OCI-LY1 (cell line): ENCODE results near the gene SEPHS1.
"Not testable (repeated sequence)": the region's sequence is repeated elsewhere in the genome, so short reads cannot be mapped to it uniquely, and the experiment has no call there.

Experiments used
- H2AFZ ChIP-seq: fragments of 200-600 bp; sonication (generic), shearing (Covaris generic); 2 replicates; pipeline ENCODE4 v1.6.0; 2014; ENCODE audit warnings: antibody characterized with exemption, mild to moderate bottlenecking, low read length
- H3F3A ChIP-seq: fragments of 200-600 bp; sonication (generic), shearing (Covaris generic); 2 replicates; pipeline ENCODE4 v1.6.0; 2014; ENCODE audit warnings: mild to moderate bottlenecking, antibody characterized with exemption, low read length, moderate library complexity; ENCODE audit not compliant: insufficient read depth
- H3K27ac ChIP-seq: fragments of 200-600 bp; sonication (generic); 2 replicates; pipeline ENCODE4 v1.5.1; 2014; ENCODE audit warnings: low read length, mixed run types, mild to moderate bottlenecking, low read depth; ENCODE audit not compliant: poor library complexity, severe bottlenecking
- H3K27me3 ChIP-seq: fragments of 200-600 bp; sonication (generic); 2 replicates; pipeline ENCODE4 v1.6.0; 2014; ENCODE audit warnings: antibody characterized with exemption, mild to moderate bottlenecking, low read length, moderate library complexity; ENCODE audit not compliant: insufficient read depth
- H3K36me3 ChIP-seq: fragments of 200-600 bp; sonication (generic); 2 replicates; pipeline ENCODE4 v1.6.1; 2014; ENCODE audit warnings: mild to moderate bottlenecking, antibody characterized with exemption, low read length, moderate library complexity, mixed read lengths; ENCODE audit not compliant: insufficient read depth
- H3K4me1 ChIP-seq: fragments of 200-600 bp; sonication (generic); 2 replicates; pipeline ENCODE4 v1.5.1; 2014; ENCODE audit warnings: mild to moderate bottlenecking, low read length, moderate library complexity; ENCODE audit not compliant: insufficient read depth, severe bottlenecking
- H3K4me2 ChIP-seq: fragments of 200-600 bp; sonication (generic), shearing (Covaris generic); 2 replicates; pipeline ENCODE4 v1.6.1; 2014; ENCODE audit warnings: low read length
- H3K4me3 ChIP-seq: fragments of 200-600 bp; sonication (generic); 2 replicates; pipeline ENCODE4 v1.5.1; 2014; ENCODE audit warnings: low read length, low read depth, mild to moderate bottlenecking, mixed read lengths; ENCODE audit not compliant: poor library complexity, severe bottlenecking
- H3K79me2 ChIP-seq: fragments of 200-600 bp; shearing (Covaris generic); 2 replicates; pipeline ENCODE4 v1.6.1; 2016; ENCODE audit warnings: mixed run types, low read length, mixed read lengths; ENCODE audit not compliant: insufficient read depth
- H3K9ac ChIP-seq: fragments of 200-600 bp; sonication (generic), shearing (Covaris generic); 2 replicates; pipeline ENCODE4 v1.6.1; 2014; ENCODE audit warnings: mild to moderate bottlenecking, low read length, mixed read lengths
- H3K9me2 ChIP-seq: fragments of 200-600 bp; sonication (generic), shearing (Covaris generic); 2 replicates; pipeline ENCODE4 v1.6.1; 2014; ENCODE audit warnings: low read depth, mild to moderate bottlenecking, low read length, mixed read lengths
- H3K9me3 ChIP-seq: fragments of 200-600 bp; shearing (Covaris generic); 2 replicates; pipeline ENCODE4 v1.6.1; 2014; ENCODE audit warnings: low read length, mixed read lengths
- H4K20me1 ChIP-seq: fragments of 200-600 bp; sonication (generic), shearing (Covaris generic); 2 replicates; pipeline ENCODE4 v1.6.0; 2016; ENCODE audit warnings: mild to moderate bottlenecking, low read length; ENCODE audit not compliant: insufficient read depth
- CTCF ChIP-seq: fragments of 200-600 bp; sonication (generic), shearing (Covaris generic); IDR thresholded peaks from 2 replicates; pipeline ENCODE4 v1.5.1; 2017; ENCODE audit warnings: mild to moderate bottlenecking, antibody characterized with exemption, low read length, moderate library complexity, mixed read lengths
- EZH2 ChIP-seq: fragments of 200-600 bp; sonication (generic), shearing (Covaris generic); IDR thresholded peaks from 2 replicates; pipeline ENCODE4 v1.8.0; 2017; ENCODE audit warnings: borderline replicate concordance, mixed run types, mild to moderate bottlenecking, antibody characterized with exemption, low read length, moderate library complexity, mixed read lengths

The SEPHS1 gene

GRCh38 chr10:13383399-13383761, 35.3 kb upstream of the SEPHS1 start:
- H3K27me3 ChIP-seq, result 0 out of 2 replicates have a peak, but pooled peaks cover 2% of the 10 kb centered on the region
- no peaks in the 10 kb centered on the region for H3F3A ChIP-seq
- no peaks in the 10 kb centered on the region for H3K36me3 ChIP-seq
- no peaks in the 10 kb centered on the region for H3K79me2 ChIP-seq
- H3K4me2 ChIP-seq, result no peak overlapping the region
- no peaks in the 10 kb centered on the region for H3K9me2 ChIP-seq
- no peaks in the 10 kb centered on the region for H4K20me1 ChIP-seq
- no peak overlapping the region for H3K9ac ChIP-seq
- no peak overlapping the region for H3K27ac ChIP-seq
- H3K4me3 ChIP-seq, result no peak overlapping the region
- no peaks in the 10 kb centered on the region for H3K9me3 ChIP-seq
- H3K4me1 ChIP-seq, result no peaks in the 10 kb centered on the region
- TF ChIP-seq CTCF (no peak), EZH2 (no peak)
- no peak overlapping the region for H2AFZ ChIP-seq

GRCh38 chr10:13382703-13383398, 34.8 kb upstream of the SEPHS1 start:
- no peak overlapping the region for H3K9ac ChIP-seq
- TF ChIP-seq EZH2 (no peak), CTCF (no peak)
- no peaks in the 10 kb centered on the region for H3K36me3 ChIP-seq

DNA sequence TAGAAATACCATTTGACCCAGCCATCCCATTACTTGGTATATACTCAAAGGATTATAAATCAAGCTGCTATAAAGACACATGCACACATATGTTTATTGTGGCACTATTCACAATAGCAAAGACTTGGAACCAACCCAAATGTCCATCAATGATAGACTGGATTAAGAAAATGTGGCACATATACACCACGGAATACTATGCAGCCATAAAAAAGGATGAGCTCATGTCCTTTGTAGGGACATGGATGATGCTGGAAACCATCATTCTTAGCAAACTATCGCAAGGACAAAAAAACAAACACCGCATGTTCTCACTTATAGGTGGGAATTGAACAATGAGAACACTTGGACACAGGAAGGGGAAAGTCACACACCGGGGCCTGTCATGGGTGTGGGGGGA, 31.0 kb upstream of the SEPHS1 start:
- not testable (repeated sequence) for H3K9ac ChIP-seq, H4K20me1 ChIP-seq, H3K27me3 ChIP-seq, H3F3A ChIP-seq, H2AFZ ChIP-seq, H3K4me3 ChIP-seq, H3K4me2 ChIP-seq, H3K79me2 ChIP-seq, H3K27ac ChIP-seq, H3K9me3 ChIP-seq, H3K4me1 ChIP-seq, H3K36me3 ChIP-seq, H3K9me2 ChIP-seq

More at GRCh38 chr10:13382703-13383398, 34.8 kb upstream of the SEPHS1 start:
- H3K9me3 ChIP-seq, result no peaks in the 10 kb centered on the region
- no peaks in the 10 kb centered on the region for H3K4me1 ChIP-seq
- H3K27me3 ChIP-seq, result 0 out of 2 replicates have a peak, but pooled peaks cover 2% of the 10 kb centered on the region
- H3F3A ChIP-seq, result no peaks in the 10 kb centered on the region
- H2AFZ ChIP-seq, result no peak overlapping the region
- H3K4me2 ChIP-seq, result no peak overlapping the region
- H3K27ac ChIP-seq, result no peak overlapping the region
- no peaks in the 10 kb centered on the region for H3K9me2 ChIP-seq
- no peak overlapping the region for H3K4me3 ChIP-seq
- no peaks in the 10 kb centered on the region for H4K20me1 ChIP-seq
- H3K79me2 ChIP-seq, result no peaks in the 10 kb centered on the region

DNA sequence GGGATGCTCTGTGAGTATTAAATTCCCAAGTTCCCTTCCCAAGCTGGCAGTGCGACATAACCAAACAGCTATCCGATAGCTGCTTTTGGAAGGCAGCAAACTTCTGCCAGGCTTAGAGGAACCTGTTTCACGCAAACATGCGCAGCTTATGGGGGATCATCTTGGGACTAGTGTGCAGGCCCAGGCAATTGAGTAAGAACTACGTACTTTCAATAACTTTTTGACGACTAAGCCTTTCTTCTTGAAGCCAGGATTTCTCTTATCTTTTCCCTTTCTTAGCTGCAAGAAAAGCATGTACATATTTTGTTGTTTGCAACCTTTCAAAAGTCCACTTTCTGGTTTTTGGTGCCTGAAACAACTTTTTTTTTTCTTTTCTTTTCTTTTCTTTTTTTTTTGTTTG, 28.7 kb upstream of the SEPHS1 start:
- no peaks in the 10 kb centered on the region for H3K27me3 ChIP-seq
- H3K4me2 ChIP-seq, result no peak overlapping the region
- no peak overlapping the region for H2AFZ ChIP-seq
- H3K36me3 ChIP-seq, result no peaks in the 10 kb centered on the region
- H4K20me1 ChIP-seq, result no peaks in the 10 kb centered on the region
- no peaks in the 10 kb centered on the region for H3K9me2 ChIP-seq
- H3K4me3 ChIP-seq, result no peak overlapping the region
- H3K9me3 ChIP-seq, result no peaks in the 10 kb centered on the region
- no peak overlapping the region for H3K27ac ChIP-seq
- H3K4me1 ChIP-seq, result no peaks in the 10 kb centered on the region
- H3F3A ChIP-seq, result no peaks in the 10 kb centered on the region
- no peak for TF ChIP-seq CTCF
- TF ChIP-seq EZH2, result no peak
- H3K9ac ChIP-seq, result no peak overlapping the region
- H3K79me2 ChIP-seq, result no peaks in the 10 kb centered on the region
